ENCODE results near the gene TRIOBP.

Gene TRIOBP

GRCh38 chr22:37672206-37672919 lies 24.5 kb upstream of the TRIOBP start:
- DNase-seq, result no peak

- no peak for DNase-seq
Measured at GRCh38 chr22:37672920-37673455, 23.9 kb upstream of the TRIOBP start.

- no peak for DNase-seq
Measured at GRCh38 chr22:37674248-37674647, 22.6 kb upstream of the TRIOBP start.

- peak; percentile 79 for DNase-seq
Measured at GRCh38 chr22:37674951-37675929, 21.6 kb upstream of the TRIOBP start, which contains the start of gene LGALS1. Gene LGALS1 (plus strand): TSS chr22:37675636. CDS start chr22:37675703, 67 bp downstream.

GRCh38 chr22:37675930-37676735 lies 20.7 kb upstream of the TRIOBP start:
- DNase-seq, result peak; percentile 67

GRCh38 chr22:37676736-37677492 lies 19.9 kb upstream of the TRIOBP start:
- DNase-seq, result peak; percentile 96

GRCh38 chr22:37677493-37677974 lies 19.3 kb upstream of the TRIOBP start:
- no peak for DNase-seq

- no peak for DNase-seq
Measured at GRCh38 chr22:37678372-37678771, 18.5 kb upstream of the TRIOBP start.

- no peak for DNase-seq
Measured at GRCh38 chr22:37679670-37680069, 17.2 kb upstream of the TRIOBP start.

GRCh38 chr22:37680191-37680851 lies 16.5 kb upstream of the TRIOBP start:
- no peak for DNase-seq

GRCh38 chr22:37681001-37681424 lies 15.8 kb upstream of the TRIOBP start:
- DNase-seq, result no peak

GRCh38 chr22:37681556-37682049 lies 15.2 kb upstream of the TRIOBP start:
- peak; percentile 88 for DNase-seq

GRCh38 chr22:37684803-37685615 lies 11.8 kb upstream of the TRIOBP start:
- no peak for DNase-seq

GRCh38 chr22:37686002-37686982 lies 10.6 kb upstream of the TRIOBP start, which contains the start of gene NOL12:
Gene NOL12 (plus strand): TSS chr22:37686343. CDS start chr22:37686393, 50 bp downstream.
- peak; percentile 92 for DNase-seq

- no peak for DNase-seq
Measured at GRCh38 chr22:37690407-37690806, 6.4 kb upstream of the TRIOBP start.

- DNase-seq, result no peak
Measured at GRCh38 chr22:37690901-37691504, 5.8 kb upstream of the TRIOBP start.

GRCh38 chr22:37692627-37693285 lies 4.1 kb upstream of the TRIOBP start:
- DNase-seq, result no peak
